ENCODE measurements around the gene CSNK1A1.

Gene CSNK1A1

GRCh38 chr5:149459891-149460290 lies 91.3 kb downstream of the CSNK1A1 start:
- DNase-seq (ENCODE audit: low spot score) = no peak
- Histone ChIP-seq H2BK12ac (ENCODE audit: low read length) (no peak overlapping the region), H4K8ac (ENCODE audit: low read depth, low read length) (no peak overlapping the region), H3K23ac (ENCODE audit: low read depth, low read length, poor library complexity) (no peak overlapping the region), H2BK15ac (ENCODE audit: low read length) (no peak overlapping the region), H4K91ac (ENCODE audit: low read depth, low read length, poor library complexity) (no peak overlapping the region), H2AK5ac (ENCODE audit: low read depth, low read length) (no peak overlapping the region), H3K4ac (ENCODE audit: low read length) (no peak overlapping the region), H2BK5ac (ENCODE audit: low read length) (no peak overlapping the region), H3K79me1 (ENCODE audit: low read depth, low read length) (peaks cover 2% of the 10 kb centered on the region), H3K27me3 (ENCODE audit: control insufficient read depth in 3 of 3, insufficient read depth in 3 of 3, low read depth in 1 of 3, low read length in 3 of 3) (no peaks in the 10 kb centered on the region), H3K9ac (ENCODE audit: low read depth, low read length, poor library complexity) (no peak overlapping the region), H3K14ac (ENCODE audit: low read length) (no peak overlapping the region), H3K4me1 (ENCODE audit: control insufficient read depth in 2 of 2, insufficient read depth in 1 of 2, low read depth in 1 of 2, low read length in 2 of 2) (peaks cover 0 to 4% of the 10 kb centered on the region in 2 donors), H2BK120ac (ENCODE audit: low read depth, low read length) (no peak overlapping the region), H3K18ac (ENCODE audit: low read length) (no peak overlapping the region), H2AFZ (ENCODE audit: low read length) (no peak overlapping the region), H3K27ac (replicated peaks; ENCODE audit: low read length) (no peak overlapping the region), H3K4me3 (ENCODE audit: low read length in 2 of 2) (no peak overlapping the region), H3K36me3 (replicated peaks in 1 of 2; ENCODE audit: control insufficient read depth in 2 of 2, insufficient read depth in 2 of 2, low read length in 2 of 2) (no peaks in the 10 kb centered on the region), H3K9me3 (replicated peaks in 1 of 2; ENCODE audit: control insufficient read depth in 2 of 2, insufficient read depth in 1 of 2, low read depth in 1 of 2, low read length in 2 of 2) (no peaks in the 10 kb centered on the region), H3K4me2 (ENCODE audit: insufficient read depth, low read length, poor library complexity, severe bottlenecking) (no peak overlapping the region)
- WGBS, 2 donors (ENCODE audit: extremely low coverage in 2 of 2, insufficient read length in 2 of 2, insufficient replicate concordance in 1 of 2) = no CpG with 5 or more reads among the region's 5 CpGs

- Histone ChIP-seq H3K23ac (ENCODE audit: low read depth, low read length, poor library complexity) (no peak overlapping the region), H2BK5ac (ENCODE audit: low read length) (no peak overlapping the region), H3K4me1 (ENCODE audit: control insufficient read depth in 2 of 2, insufficient read depth in 1 of 2, low read depth in 1 of 2, low read length in 2 of 2) (peaks cover 6 to 11% of the 10 kb centered on the region in 2 donors), H4K8ac (ENCODE audit: low read depth, low read length) (no peak overlapping the region), H2BK12ac (ENCODE audit: low read length) (no peak overlapping the region), H3K27me3 (ENCODE audit: control insufficient read depth in 3 of 3, insufficient read depth in 3 of 3, low read depth in 1 of 3, low read length in 3 of 3) (no peaks in the 10 kb centered on the region), H3K9me3 (replicated peaks in 1 of 2; ENCODE audit: control insufficient read depth in 2 of 2, insufficient read depth in 1 of 2, low read depth in 1 of 2, low read length in 2 of 2) (no peaks in the 10 kb centered on the region), H2AK5ac (ENCODE audit: low read depth, low read length) (peak overlapping the region; percentile 86), H3K4me3 (ENCODE audit: low read length in 2 of 2) (no peak overlapping the region), H4K91ac (ENCODE audit: low read depth, low read length, poor library complexity) (no peak overlapping the region), H2AFZ (ENCODE audit: low read length) (no peak overlapping the region), H3K4ac (ENCODE audit: low read length) (no peak overlapping the region), H3K18ac (ENCODE audit: low read length) (no peak overlapping the region), H3K79me1 (ENCODE audit: low read depth, low read length) (no peaks in the 10 kb centered on the region), H3K14ac (ENCODE audit: low read length) (no peak overlapping the region), H2BK120ac (ENCODE audit: low read depth, low read length) (no peak overlapping the region), H2BK15ac (ENCODE audit: low read length) (no peak overlapping the region), H3K9ac (ENCODE audit: low read depth, low read length, poor library complexity) (no peak overlapping the region), H3K4me2 (ENCODE audit: insufficient read depth, low read length, poor library complexity, severe bottlenecking) (no peak overlapping the region), H3K27ac (replicated peaks; ENCODE audit: low read length) (no peak overlapping the region), H3K36me3 (replicated peaks in 1 of 2; ENCODE audit: control insufficient read depth in 2 of 2, insufficient read depth in 2 of 2, low read length in 2 of 2) (no peaks in the 10 kb centered on the region)
- DNase-seq (ENCODE audit: low spot score) = no peak
- no CpG with 5 or more reads among the region's 5 CpGs for WGBS, 2 donors (ENCODE audit: extremely low coverage in 2 of 2, insufficient read length in 2 of 2, insufficient replicate concordance in 1 of 2)
These were observed 93.9 kb downstream of the CSNK1A1 start for GRCh38 chr5:149457393-149457763.

GRCh38 chr5:149456597-149457392 lies 94.4 kb downstream of the CSNK1A1 start:
- peaks cover 8 to 17% of the 10 kb centered on the region in 2 donors for H3K4me1 ChIP-seq (ENCODE audit: control insufficient read depth in 2 of 2, insufficient read depth in 1 of 2, low read depth in 1 of 2, low read length in 2 of 2)
- H3K36me3 ChIP-seq (replicated peaks in 1 of 2; ENCODE audit: control insufficient read depth in 2 of 2, insufficient read depth in 2 of 2, low read length in 2 of 2) = no peaks in the 10 kb centered on the region
- H3K79me1 ChIP-seq (ENCODE audit: low read depth, low read length) = no peaks in the 10 kb centered on the region
- no peak overlapping the region for H2AK5ac ChIP-seq (ENCODE audit: low read depth, low read length)
- no peak overlapping the region for H3K4me2 ChIP-seq (ENCODE audit: insufficient read depth, low read length, poor library complexity, severe bottlenecking)
- no peak overlapping the region for H3K9ac ChIP-seq (ENCODE audit: low read depth, low read length, poor library complexity)
- H3K23ac ChIP-seq (ENCODE audit: low read depth, low read length, poor library complexity) = no peak overlapping the region
- H2BK12ac ChIP-seq (ENCODE audit: low read length) = no peak overlapping the region
- DNase-seq (ENCODE audit: low spot score) = no peak
- H3K14ac ChIP-seq (ENCODE audit: low read length) = no peak overlapping the region
- H2BK5ac ChIP-seq (ENCODE audit: low read length) = no peak overlapping the region
- no CpG with 5 or more reads among the region's 6 CpGs for WGBS, 2 donors (ENCODE audit: extremely low coverage in 2 of 2, insufficient read length in 2 of 2, insufficient replicate concordance in 1 of 2)
- H3K27me3 ChIP-seq (ENCODE audit: control insufficient read depth in 3 of 3, insufficient read depth in 3 of 3, low read depth in 1 of 3, low read length in 3 of 3) = no peaks in the 10 kb centered on the region
- H3K4me3 ChIP-seq (ENCODE audit: low read length in 2 of 2) = no peak overlapping the region
- no peak overlapping the region for H3K4ac ChIP-seq (ENCODE audit: low read length)
- H3K27ac ChIP-seq (replicated peaks; ENCODE audit: low read length) = no peak overlapping the region
- no peak overlapping the region for H2BK15ac ChIP-seq (ENCODE audit: low read length)
- H2AFZ ChIP-seq (ENCODE audit: low read length) = no peak overlapping the region
- H3K18ac ChIP-seq (ENCODE audit: low read length) = no peak overlapping the region
- H3K9me3 ChIP-seq (replicated peaks in 1 of 2; ENCODE audit: control insufficient read depth in 2 of 2, insufficient read depth in 1 of 2, low read depth in 1 of 2, low read length in 2 of 2) = no peaks in the 10 kb centered on the region
- H4K91ac ChIP-seq (ENCODE audit: low read depth, low read length, poor library complexity) = no peak overlapping the region
- H2BK120ac ChIP-seq (ENCODE audit: low read depth, low read length) = no peak overlapping the region
- H4K8ac ChIP-seq (ENCODE audit: low read depth, low read length) = no peak overlapping the region

- Histone ChIP-seq H3K18ac (ENCODE audit: low read length) (peak overlapping the region; percentile 30), H3K27me3 (ENCODE audit: control insufficient read depth in 3 of 3, insufficient read depth in 3 of 3, low read depth in 1 of 3, low read length in 3 of 3) (no peaks in the 10 kb centered on the region), H3K4me2 (ENCODE audit: insufficient read depth, low read length, poor library complexity, severe bottlenecking) (no peak overlapping the region), H3K36me3 (replicated peaks in 1 of 2; ENCODE audit: control insufficient read depth in 2 of 2, insufficient read depth in 2 of 2, low read length in 2 of 2) (no peaks in the 10 kb centered on the region), H3K23ac (ENCODE audit: low read depth, low read length, poor library complexity) (no peak overlapping the region), H3K4me3 (ENCODE audit: low read length in 2 of 2) (no peak overlapping the region), H3K9ac (ENCODE audit: low read depth, low read length, poor library complexity) (no peak overlapping the region), H3K27ac (replicated peaks; ENCODE audit: low read length) (no peak overlapping the region), H4K8ac (ENCODE audit: low read depth, low read length) (no peak overlapping the region), H3K4ac (ENCODE audit: low read length) (no peak overlapping the region), H2AK5ac (ENCODE audit: low read depth, low read length) (peak overlapping the region; percentile 24), H3K14ac (ENCODE audit: low read length) (no peak overlapping the region), H2BK5ac (ENCODE audit: low read length) (no peak overlapping the region), H2BK15ac (ENCODE audit: low read length) (no peak overlapping the region), H3K9me3 (replicated peaks in 1 of 2; ENCODE audit: control insufficient read depth in 2 of 2, insufficient read depth in 1 of 2, low read depth in 1 of 2, low read length in 2 of 2) (no peaks in the 10 kb centered on the region), H3K79me1 (ENCODE audit: low read depth, low read length) (no peaks in the 10 kb centered on the region), H2BK12ac (ENCODE audit: low read length) (no peak overlapping the region), H4K91ac (ENCODE audit: low read depth, low read length, poor library complexity) (no peak overlapping the region), H2BK120ac (ENCODE audit: low read depth, low read length) (no peak overlapping the region), H3K4me1 (ENCODE audit: control insufficient read depth in 2 of 2, insufficient read depth in 1 of 2, low read depth in 1 of 2, low read length in 2 of 2) (peaks cover 8 to 17% of the 10 kb centered on the region in 2 donors), H2AFZ (ENCODE audit: low read length) (peak overlapping the region; percentile 71)
- no CpG with 5 or more reads among the region's 13 CpGs for WGBS, 2 donors (ENCODE audit: extremely low coverage in 2 of 2, insufficient read length in 2 of 2, insufficient replicate concordance in 1 of 2)
- no peak for DNase-seq (ENCODE audit: low spot score)
These were observed 95.3 kb downstream of the CSNK1A1 start for GRCh38 chr5:149455889-149456409.

Data from neuronal stem cell (in vitro differentiated cells).